Heart right ventricle (tissue), 16 donors: Measurements from ENCODE around the gene ITLN2. TPM values are rescaled to one million over a fixed set of nuclear protein-coding genes. Genes with fewer than 3 reads are reported as not detected.
A peak's percentile ranks its signal among the peaks of the same experiment; 100 is the strongest.

ENCODE experiments used
- ATAC-seq, 8 donors: fragments of 200-7000 bp; cut with Tn5 transposase; one replicate each; pipeline ENCODE4 v1.9.1; 2020; ENCODE audit warnings: mild to moderate bottlenecking in 8 of 8, moderate library complexity in 8 of 8, moderate number of reproducible peaks in 1 of 8
- DNase-seq, 2 donors: peaks; one replicate each; pipeline ENCODE4 v3.0.0-alpha.2; 2020
- H3K27ac ChIP-seq, 10 donors: fragments of 200-600 bp; sonication (generic) in 2 of 10; one replicate each; pipeline versions ENCODE4 v1.5.0 to v1.8.0; 2020 to 2022; ENCODE audit warnings: mild to moderate bottlenecking in 3 of 10
- H3K27me3 ChIP-seq, 7 donors: fragments of 200-600 bp; one replicate each; pipeline ENCODE4 v1.8.0; 2021 to 2022; ENCODE audit warnings: mild to moderate bottlenecking in 2 of 7
- H3K36me3 ChIP-seq, 9 donors: fragments of 200-600 bp; sonication (generic) in 1 of 9; one replicate each; pipeline versions ENCODE4 v1.5.0 to v1.8.0; 2020 to 2022; ENCODE audit warnings: mild to moderate bottlenecking in 2 of 9
- H3K4me1 ChIP-seq, 9 donors: fragments of 200-600 bp; sonication (generic) in 1 of 9; one replicate each; pipeline versions ENCODE4 v1.5.0 to v1.8.0; 2020 to 2022; ENCODE audit warnings: mild to moderate bottlenecking in 4 of 9
- H3K4me3 ChIP-seq, 10 donors: fragments of 200-600 bp; sonication (generic) in 2 of 10; one replicate each; pipeline versions ENCODE4 v1.5.0 to v1.8.0; 2020 to 2022; ENCODE audit warnings: mild to moderate bottlenecking in 7 of 10, moderate library complexity in 2 of 10
- H3K9me3 ChIP-seq, 11 donors: fragments of 200-600 bp in 10 of 11; sonication (generic) in 2 of 11; one replicate each; pipeline versions ENCODE4 v1.5.0 to v1.8.0; 2013 to 2022; ENCODE audit warnings: mild to moderate bottlenecking in 2 of 11, control low read depth in 1 of 11, moderate library complexity in 1 of 11
- CTCF ChIP-seq, 9 donors: fragments of 200-600 bp; sonication (generic) in 2 of 9; IDR thresholded peaks; one replicate each; pipeline versions ENCODE4 v1.5.0 to v1.8.0; 2021 to 2022; ENCODE audit warnings: antibody characterized with exemption in 9 of 9, mild to moderate bottlenecking in 5 of 9, moderate library complexity in 1 of 9
- WGBS, 2 donors: extraction: QIAGEN DNeasy Blood & Tissue Kit; methylation state at CpG; one replicate each; pipeline ENCODE4 v1.1.7; 2013; ENCODE audit warnings: inconsistent platforms in 1 of 2; 5-methylcytosine and 5-hydroxymethylcytosine counted together
- intact Hi-C, 10 donors: fragments of 100-400 bp; cut with DNase I; formaldehyde crosslinking; loops; one replicate each; pipeline versions ENCODE4 v1.11.1 to v1.14.2; 2022
- polyA plus RNA-seq, 2 donors: library from polyadenylated mRNA; stranded (reverse); fragments of 200-250 nt; gene quantifications; one replicate each; pipeline ENCODE4 v1.2.3, GENCODE V29; 2013
- total RNA-seq, 10 donors: library from RNA; stranded (reverse); fragmentation: NEBNext Ultra II Directional in 3 of 10; extraction: Animal tissue kit (Norgen Biotek cat#: 25700) in 3 of 10; gene quantifications; one replicate each; pipeline versions ENCODE4 v1.2.1 to v1.2.4, GENCODE V29; 2021 to 2023
- donor health status: Arrhythmogenic right ventricular cardiomyopathy.
- donor health status: ischemic (EF 13 %, LVEDD 7.1; RV severe dilation, severe dysfunction).
- donor health status: healthy with polysubstance abuse.
- donor health status: DM: no; HTN: yes; CAD: no.
- donor health status: DM: no; HTN: no; CAD: no.
- donor health status: ischemic (EF 25% LVEDD 6.9; RV normal size, moderate dysfunction).
- donor health status: ischemic (EF 25% LVEDD 5.7; RV mildly dilated, moderate dysfunction).
- donor health status: healthy.
- donor health status: DM: yes; HTN: yes; CAD: no.
- donor health status: Ischemic cardiomyopathy.
- donor health status: ischemic (EF 35%, LVEDD 5.7; RV mildly dilated, moderate dysfunction).
- donor health status: nonischemic (EF 11% LVEDD 7.7; RV severe dilation, severe dysfunction).
- donor health status: DM: yes; HTN: yes; CAD: no.
- donor health status: PGD.
- donor health status: ischemic (EF 29% LVEDD 5.4; RV normal size, mild dysfunction).
- donor health status: nonischemic (EF 23%, LVEDD 6.1; RV moderate dilation, normal function).

Gene ITLN2
- total and polyA plus RNA-seq, 12 donors: 0.22 TPM; not detected in 11

- H3K4me1 ChIP-seq: peaks cover 0 to 11% (median 4%) of the 10 kb centered on the region in 9 donors
- TF ChIP-seq CTCF (IDR thresholded peaks at IDR 0.05): no peak
- ATAC-seq: no peak
- H3K36me3 ChIP-seq: no peaks in the 10 kb centered on the region
- 78 to 81% methylated on average over 8 of the region's 8 CpGs for WGBS, 2 donors
- peaks cover 0 to 14% (median 8%) of the 10 kb centered on the region in 7 donors for H3K27me3 ChIP-seq
- no peak overlapping the region for H3K27ac ChIP-seq
- no peaks in the 10 kb centered on the region for H3K9me3 ChIP-seq
- intact Hi-C loops: loop anchor here in 1 of 10 donors (5.0 kb wide), 1 partner anchor 150 kb away; no protein-coding TSS in a partner anchor
- no peak for DNase-seq
- H3K4me3 ChIP-seq: no peak overlapping the region
These were observed 32.9 kb upstream of the ITLN2 start for GRCh38 chr1:160987359-160988050.

GRCh38 chr1:160985723-160986122 is 31.1 kb upstream of the ITLN2 start:
- 85 to 87% methylated on average over 4 of the region's 4 CpGs for WGBS, 2 donors
- intact Hi-C loops: loop anchor here in 1 of 10 donors (5.0 kb wide), 1 partner anchor 148 kb away; no protein-coding TSS in a partner anchor
- no peaks in the 10 kb centered on the region for H3K9me3 ChIP-seq
- TF ChIP-seq CTCF (IDR thresholded peaks at IDR 0.05): no peak
- H3K4me1 ChIP-seq: peaks cover 0 to 20% (median 7%) of the 10 kb centered on the region in 9 donors
- H3K27me3 ChIP-seq: peaks cover 0 to 32% (median 24%) of the 10 kb centered on the region in 7 donors
- no peak overlapping the region for H3K4me3 ChIP-seq
- DNase-seq (no peak), ATAC-seq (no peak)
- no peak overlapping the region for H3K27ac ChIP-seq
- H3K36me3 ChIP-seq: no peaks in the 10 kb centered on the region

- H3K27ac ChIP-seq: no peak overlapping the region
- 5 to 7% methylated on average over 42 of the region's 42 CpGs for WGBS, 2 donors
- peak in 1 of 2 donors; percentile 25 for DNase-seq
- ATAC-seq: peak in 5 of 8 donors; percentile 42 to 61 (median 44)
- peaks cover 0 to 57% (median 40%) of the 10 kb centered on the region in 7 donors for H3K27me3 ChIP-seq
- intact Hi-C loops: no loop called here
- no peaks in the 10 kb centered on the region for H3K9me3 ChIP-seq
- H3K4me3 ChIP-seq: peak overlapping the region in 8 of 10 donors; percentile 5 to 40 (median 32)
- TF ChIP-seq CTCF (IDR thresholded peaks at IDR 0.05): no peak
- H3K36me3 ChIP-seq: no peaks in the 10 kb centered on the region
- peaks cover 0 to 10% (median 6%) of the 10 kb centered on the region in 9 donors for H3K4me1 ChIP-seq
These were observed 27.2 kb upstream of the ITLN2 start for GRCh38 chr1:160981584-160982411.

- Histone ChIP-seq H3K9me3 (no peaks in the 10 kb centered on the region), H3K27me3 (peaks cover 0 to 71% (median 44%) of the 10 kb centered on the region in 7 donors), H3K4me1 (peaks cover 0 to 10% (median 6%) of the 10 kb centered on the region in 9 donors), H3K4me3 (no peak overlapping the region), H3K27ac (no peak overlapping the region), H3K36me3 (no peaks in the 10 kb centered on the region)
- intact Hi-C loops: no loop called here
- TF ChIP-seq CTCF (IDR thresholded peaks at IDR 0.05): no peak
- ATAC-seq (no peak), DNase-seq (no peak)
- WGBS, 2 donors: 73 to 88% methylated on average over 2 of the region's 2 CpGs
These were observed 24.7 kb upstream of the ITLN2 start for GRCh38 chr1:160979286-160979685.
